Adrenal gland (tissue), 12 donors: Measurements from ENCODE around the gene SLC38A8. TPM values are rescaled to one million over a fixed set of nuclear protein-coding genes. Genes with fewer than 3 reads are reported as not detected.

ENCODE experiments used
- DNase-seq, 7 donors: peaks; one replicate each; pipeline ENCODE4 v3.0.0-alpha.2; 2019 to 2020
- H3K27ac ChIP-seq, 5 donors: fragments of 200-600 bp; sonication (generic) in 4 of 5; 1 replicate in 3 of 5; 2 replicates in 2 of 5; pipeline versions ENCODE4 v1.5.1 to v1.8.0; 2016 to 2020; ENCODE audit warnings: mild to moderate bottlenecking in 1 of 5
- H3K27me3 ChIP-seq: fragments of 200-600 bp; 2 replicates; pipeline ENCODE4 v1.8.0; 2021
- H3K36me3 ChIP-seq, 2 donors: fragments of 200-600 bp; replicated peaks in 1 of 2; 1 replicate in 1 of 2; 2 replicates in 1 of 2; pipeline versions ENCODE4 v1.5.1 to v1.8.0; 2018 to 2022
- H3K4me1 ChIP-seq, 2 donors: fragments of 200-600 bp; replicated peaks in 1 of 2; 1 replicate in 1 of 2; 2 replicates in 1 of 2; pipeline versions ENCODE4 v1.5.1 to v1.8.0; 2018 to 2021
- H3K4me3 ChIP-seq, 4 donors: fragments of 200-600 bp; sonication (generic) in 3 of 4; one replicate each; pipeline ENCODE4 v1.5.1; 2016 to 2018
- H3K9me3 ChIP-seq, 3 donors: fragments of 200-600 bp; sonication (generic) in 1 of 3; replicated peaks in 1 of 3; 1 replicate in 2 of 3; 2 replicates in 1 of 3; pipeline versions ENCODE4 v1.5.1 to v1.8.0; 2016 to 2021
- CTCF ChIP-seq, 6 experiments: fragments of 450-650 bp in 4 of 6; fragments of 200-600 bp in 2 of 6; sonication (generic) in 1 of 6; IDR thresholded peaks; 1 replicate in 5 of 6; 2 replicates in 1 of 6; pipeline versions ENCODE4 v1.5.1 to v1.8.0; 2016 to 2021; ENCODE audit warnings: antibody characterized with exemption in 6 of 6, mild to moderate bottlenecking in 2 of 6, moderate library complexity in 1 of 6
- POLR2A ChIP-seq, 2 donors: fragments of 450-650 bp; IDR thresholded peaks; one replicate each; pipeline ENCODE4 v1.6.1; 2017; ENCODE audit warnings: antibody characterized with exemption in 2 of 2, mild to moderate bottlenecking in 2 of 2, moderate library complexity in 1 of 2
- WGBS, 4 donors: extraction: QIAGEN DNeasy Blood & Tissue Kit in 2 of 4; methylation state at CpG; one replicate each; pipeline versions ENCODE4 v1.1.5 to v1.1.7; 2013 to 2017; 5-methylcytosine and 5-hydroxymethylcytosine counted together
- intact Hi-C, 2 donors: fragments of 100-400 bp; cut with DNase I; formaldehyde crosslinking; loops; one replicate each; pipeline versions ENCODE4 v1.14.1 to v1.15.0; 2022 to 2023
- polyA plus RNA-seq, 3 donors: library from polyadenylated mRNA; stranded (reverse); fragments of 200-250 nt in 2 of 3; fragments of 350-450 nt in 1 of 3; fragmentation: Illumina TruSeq in 1 of 3; extraction: RNeasy Lipid Tissue Mini Kit (QIAGEN cat#74804) in 1 of 3; gene quantifications; one replicate each; pipeline ENCODE4 v1.2.3, GENCODE V29; 2013 to 2014
- total RNA-seq, 9 donors: library from RNA; depleted of rRNA in 4 of 9; stranded (reverse); fragments of >200 nt in 4 of 9; fragments of 120-200 nt in 1 of 9; fragmentation: NEBNext Ultra II Directional in 1 of 9; extraction: Animal tissue kit (Norgen Biotek cat#: 25700) in 1 of 9; gene quantifications; one replicate each; pipeline versions ENCODE4 v1.1.0 to v1.2.4, GENCODE V29; 2013 to 2023
- donor health status: healthy with polysubstance abuse.
- donor health status: Bipolar disorder and iron deficiency.
- donor health status: DM: yes; HTN: yes; CAD: no.
- donor health status: DM: no; HTN: no; CAD: no.
- donor health status: DM: no; HTN: no; CAD: no.
- donor health status: DM: yes; HTN: yes; CAD: no.

The SLC38A8 gene
- total and polyA plus RNA-seq, 12 donors: 0.07 to 1.3 (median 0.60) TPM; not detected in 6

GRCh38 chr16:83967091-83967490, 75.5 kb downstream of the SLC38A8 start:
- Histone ChIP-seq H3K4me1 (no peaks in the 10 kb centered on the region), H3K4me3 (no peak overlapping the region), H3K36me3 (peaks cover 0 to 27% of the 10 kb centered on the region in 2 donors), H3K27ac (no peak overlapping the region), H3K27me3 (no peaks in the 10 kb centered on the region), H3K9me3 (no peaks in the 10 kb centered on the region)
- intact Hi-C loops: loop anchor here (5.0 to 10.0 kb wide), 4 partner anchors 40 to 518 kb away; partner anchors contain the start of gene TAF1C (in 1 of the 2)
- 68 to 82% (median 77%) methylated on average over 2 of the region's 2 CpGs for WGBS, 4 donors
- DNase-seq: no peak
- TF ChIP-seq POLR2A (IDR thresholded peaks at IDR 0.05): no peak
- no peak for TF ChIP-seq CTCF (IDR thresholded peaks at IDR 0.05)

GRCh38 chr16:83966153-83966696, 76.4 kb downstream of the SLC38A8 start:
- Histone ChIP-seq H3K27ac (no peak overlapping the region), H3K4me1 (no peaks in the 10 kb centered on the region), H3K27me3 (no peaks in the 10 kb centered on the region), H3K36me3 (peaks cover 0 to 34% of the 10 kb centered on the region in 2 donors), H3K4me3 (no peak overlapping the region), H3K9me3 (no peaks in the 10 kb centered on the region)
- no peak for TF ChIP-seq POLR2A (IDR thresholded peaks at IDR 0.05)
- no peak for TF ChIP-seq CTCF (IDR thresholded peaks at IDR 0.05)
- intact Hi-C loops: loop anchor here (5.0 to 10.0 kb wide), 4 partner anchors 39 to 519 kb away; partner anchors contain the start of gene TAF1C (in 1 of the 2)
- DNase-seq: no peak
- 82 to 95% (median 94%) methylated on average over 5 to 13 of the region's 13 CpGs for WGBS, 4 donors

- Histone ChIP-seq H3K27me3 (no peaks in the 10 kb centered on the region), H3K36me3 (peaks cover 0 to 39% of the 10 kb centered on the region in 2 donors), H3K4me3 (no peak overlapping the region), H3K27ac (no peak overlapping the region), H3K4me1 (no peaks in the 10 kb centered on the region), H3K9me3 (no peaks in the 10 kb centered on the region)
- DNase-seq: no peak
- intact Hi-C loops: loop anchor here (5.0 to 10.0 kb wide), 4 partner anchors 38 to 519 kb away; partner anchors contain the start of gene TAF1C (in 1 of the 2)
- WGBS, 4 donors: 94 to 100% (median 95%) methylated on average over 1 to 36 of the region's 36 CpGs
- TF ChIP-seq POLR2A (IDR thresholded peaks at IDR 0.05): no peak
- TF ChIP-seq CTCF (IDR thresholded peaks at IDR 0.05): no peak
Measured at GRCh38 chr16:83965444-83966152, 77.0 kb downstream of the SLC38A8 start.

GRCh38 chr16:83964684-83965443, 77.7 kb downstream of the SLC38A8 start:
- intact Hi-C loops: loop anchor here (5.0 to 10.0 kb wide), 4 partner anchors 38 to 520 kb away; partner anchors contain the start of gene TAF1C (in 1 of the 2)
- no peak for TF ChIP-seq CTCF (IDR thresholded peaks at IDR 0.05)
- no peak for TF ChIP-seq POLR2A (IDR thresholded peaks at IDR 0.05)
- 94 to 98% (median 95%) methylated on average over 5 to 26 of the region's 26 CpGs for WGBS, 4 donors
- Histone ChIP-seq H3K4me1 (peaks cover 0 to 2% of the 10 kb centered on the region in 2 donors), H3K27me3 (no peaks in the 10 kb centered on the region), H3K9me3 (no peaks in the 10 kb centered on the region), H3K27ac (no peak overlapping the region), H3K4me3 (no peak overlapping the region), H3K36me3 (peaks cover 0 to 46% of the 10 kb centered on the region in 2 donors)
- no peak for DNase-seq
